DND-41 (cell line): ENCODE measurements around the gene WFDC12.
"Not testable (repeated sequence)": the region's sequence is repeated elsewhere in the genome, so short reads cannot be mapped to it uniquely, and the experiment has no call there.

ENCODE experiments used
- ATAC-seq: fragments of 200-7000 bp; cut with Tn5 transposase; 3 replicates; pipeline ENCODE4 v1.9.1; 2021; ENCODE audit warnings: low read depth; ENCODE audit not compliant: insufficient read depth
- DNase-seq: peaks from one replicate; pipeline ENCODE4 v3.0.0-alpha.2; 2020
- H2AFZ ChIP-seq: 2 replicates; pipeline ENCODE4 v1.6.0; 2012; ENCODE audit warnings: low read depth, low read length
- H3K27ac ChIP-seq: 2 replicates; pipeline ENCODE4 v1.5.1; 2012; ENCODE audit warnings: low read length, inconsistent platforms
- H3K27me3 ChIP-seq: fragments of 200-600 bp; sonication (generic); 2 replicates; pipeline ENCODE4 v1.6.0; 2012; ENCODE audit warnings: low read length, mild to moderate bottlenecking, inconsistent platforms; ENCODE audit not compliant: insufficient read depth, poor library complexity
- H3K36me3 ChIP-seq: 2 replicates; pipeline ENCODE4 v1.5.1; 2012; ENCODE audit warnings: low read length, inconsistent platforms; ENCODE audit not compliant: insufficient read depth
- H3K4me1 ChIP-seq: 2 replicates; pipeline ENCODE4 v1.5.1; 2012; ENCODE audit warnings: mild to moderate bottlenecking, low read length; ENCODE audit not compliant: insufficient read depth
- H3K4me2 ChIP-seq: 2 replicates; pipeline ENCODE4 v1.6.0; 2012; ENCODE audit warnings: mild to moderate bottlenecking, moderate library complexity, low read length, inconsistent platforms; ENCODE audit not compliant: insufficient read depth
- H3K4me3 ChIP-seq, 2 experiments: fragments of 200-600 bp in 1 of 2; shearing (Covaris generic) in 1 of 2; 2 replicates each; pipeline ENCODE4 v1.5.1; 2012 to 2016; ENCODE audit warnings: inconsistent platforms in 2 of 2, low read length in 2 of 2, mild to moderate bottlenecking in 2 of 2, low read depth in 1 of 2, moderate library complexity in 1 of 2
- H3K79me2 ChIP-seq: 2 replicates; pipeline ENCODE4 v1.6.0; 2012; ENCODE audit warnings: low read length, inconsistent platforms; ENCODE audit not compliant: insufficient read depth
- H3K9ac ChIP-seq: 2 replicates; pipeline ENCODE4 v1.6.0; 2012; ENCODE audit warnings: low read depth, mild to moderate bottlenecking, inconsistent platforms, low read length, moderate library complexity
- H3K9me3 ChIP-seq: 2 replicates; pipeline ENCODE4 v1.5.1; 2012; ENCODE audit warnings: low read length, moderate library complexity, mild to moderate bottlenecking, inconsistent platforms; ENCODE audit not compliant: insufficient read depth, severe bottlenecking
- H4K20me1 ChIP-seq: 2 replicates; pipeline ENCODE4 v1.6.0; 2012; ENCODE audit warnings: low read length; ENCODE audit not compliant: insufficient read depth
- CTCF ChIP-seq: IDR thresholded peaks from 2 replicates; pipeline ENCODE4 v1.5.1; 2012; ENCODE audit warnings: borderline replicate concordance, low read length, moderate library complexity, mild to moderate bottlenecking; ENCODE audit not compliant: poor library complexity, severe bottlenecking; ENCODE audit errors: extremely low read depth
- EZH2 ChIP-seq: IDR thresholded peaks from 3 replicates; pipeline ENCODE4 v1.6.1; 2012; ENCODE audit warnings: borderline replicate concordance, low read depth, mild to moderate bottlenecking, moderate library complexity, low read length, inconsistent platforms; ENCODE audit not compliant: severe bottlenecking

WFDC12 gene

DNA sequence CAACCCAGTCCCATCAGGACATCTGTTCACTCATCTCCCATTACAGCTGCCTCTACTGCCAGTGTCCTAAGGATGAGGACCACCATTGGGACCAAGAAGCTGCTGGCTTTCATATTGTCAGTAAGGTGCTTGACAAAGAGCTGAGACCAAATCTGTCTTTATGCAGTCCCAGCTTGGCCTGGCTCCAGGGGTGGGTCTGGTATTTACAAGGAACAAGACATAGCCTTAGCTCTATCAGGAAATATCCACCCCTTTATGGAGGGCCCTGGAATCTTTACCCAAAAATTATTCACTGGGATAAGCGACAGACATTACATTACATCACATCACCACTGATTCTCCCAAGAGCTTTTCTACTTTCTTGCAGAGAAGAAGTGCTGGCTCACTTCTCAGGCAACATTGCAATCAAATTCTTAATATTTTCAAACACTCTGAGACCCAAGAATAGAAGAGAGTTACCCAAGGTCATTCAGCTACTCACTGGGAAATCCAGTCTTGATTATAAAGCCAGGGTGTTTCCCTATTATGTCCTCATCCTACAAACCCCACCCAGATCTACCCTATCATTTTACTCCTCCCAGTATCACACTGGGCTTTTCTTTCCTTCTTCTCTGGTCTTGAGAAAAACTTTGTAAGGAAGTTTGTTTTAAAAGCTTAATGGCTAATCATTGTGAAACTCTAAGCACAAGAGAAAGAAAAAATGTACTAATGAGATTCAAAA, 39.0 kb upstream of the WFDC12 start:
- H3K9me3 ChIP-seq = no peaks in the 10 kb centered on the region
- no peak overlapping the region for H2AFZ ChIP-seq
- no peak overlapping the region for H3K9ac ChIP-seq
- H3K27me3 ChIP-seq = peaks cover 11% of the 10 kb centered on the region
- no peaks in the 10 kb centered on the region for H4K20me1 ChIP-seq
- TF ChIP-seq EZH2 = no peak
- TF ChIP-seq CTCF = no peak
- no peaks in the 10 kb centered on the region for H3K79me2 ChIP-seq
- ATAC-seq (no peak), DNase-seq (no peak)
- H3K4me1 ChIP-seq = no peaks in the 10 kb centered on the region
- H3K4me2 ChIP-seq = no peak overlapping the region
- no peaks in the 10 kb centered on the region for H3K36me3 ChIP-seq
- H3K4me3 ChIP-seq = no peak overlapping the region
- H3K27ac ChIP-seq = no peak overlapping the region

DNA sequence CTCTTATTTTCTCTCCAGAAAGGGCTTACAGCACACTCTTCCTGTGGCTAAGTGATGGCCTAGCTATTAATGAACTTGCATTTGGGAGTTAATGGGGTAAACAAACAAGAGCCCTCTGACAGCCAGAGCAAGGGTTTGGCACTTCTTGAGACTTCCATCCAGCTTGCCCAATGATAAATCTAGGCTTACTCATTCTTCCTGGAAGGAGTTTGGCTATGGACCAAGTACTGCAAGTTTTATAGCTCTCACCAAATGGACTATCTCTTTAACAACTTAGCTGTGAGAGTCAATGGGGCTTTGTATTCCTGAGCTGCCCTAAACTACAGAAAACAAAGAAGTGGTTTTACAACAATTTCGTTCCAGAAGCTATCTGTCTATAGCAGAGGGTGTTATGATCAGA, 33.7 kb upstream of the WFDC12 start:
- Histone ChIP-seq H2AFZ (no peak overlapping the region), H3K27ac (no peak overlapping the region), H4K20me1 (no peaks in the 10 kb centered on the region), H3K9me3 (no peaks in the 10 kb centered on the region), H3K4me3 (no peak overlapping the region), H3K4me2 (no peak overlapping the region), H3K4me1 (no peaks in the 10 kb centered on the region), H3K36me3 (no peaks in the 10 kb centered on the region), H3K79me2 (no peaks in the 10 kb centered on the region), H3K27me3 (peaks cover 12% of the 10 kb centered on the region), H3K9ac (no peak overlapping the region)
- TF ChIP-seq EZH2 (no peak), CTCF (no peak)
- DNase-seq = no peak
- ATAC-seq = no peak

- Histone ChIP-seq H3K4me1 (no peaks in the 10 kb centered on the region), H3K27me3 (peaks cover 10% of the 10 kb centered on the region), H2AFZ (no peak overlapping the region), H3K9me3 (no peaks in the 10 kb centered on the region), H3K4me3 (no peak overlapping the region), H4K20me1 (no peaks in the 10 kb centered on the region), H3K4me2 (no peak overlapping the region), H3K79me2 (no peaks in the 10 kb centered on the region), H3K27ac (no peak overlapping the region), H3K9ac (no peak overlapping the region), H3K36me3 (no peaks in the 10 kb centered on the region)
- ATAC-seq (no peak), DNase-seq (no peak)
- TF ChIP-seq EZH2 (no peak), CTCF (no peak)
Observed at GRCh38 chr20:45156713-45157112, 32.4 kb upstream of the WFDC12 start.

- H3K27me3 ChIP-seq, H3K9me3 ChIP-seq, DNase-seq, H3K4me2 ChIP-seq, H3K9ac ChIP-seq, H3K79me2 ChIP-seq, H3K4me1 ChIP-seq, ATAC-seq, H3K4me3 ChIP-seq, H4K20me1 ChIP-seq, H3K27ac ChIP-seq, H2AFZ ChIP-seq, H3K36me3 ChIP-seq: not testable (repeated sequence)
Observed at GRCh38 chr20:45154794-45155193, 30.5 kb upstream of the WFDC12 start.
